HEK293 (cell line): ENCODE measurements around the gene SLC7A1.

Experiments used
- CTCF ChIA-PET: fragments of 350-600 bp; formaldehyde crosslinking; extraction: SDS; loops from one replicate; lab custom pipeline; 2021; ENCODE audit warnings: antibody characterized with exemption; lab: Yijun Ruan, JAX
- POLR2A ChIA-PET: fragments of 300-600 bp; formaldehyde crosslinking; extraction: SDS; loops from one replicate; lab custom pipeline; 2020; ENCODE audit warnings: antibody characterized with exemption, inconsistent platforms; lab: Yijun Ruan, JAX
- H3K27ac ChIP-seq: fragments of 200-500 bp; sonication (Bioruptor generic); 2 replicates; pipeline ENCODE4 v1.5.1; 2014; ENCODE audit warnings: low read depth, low read length, control low read depth, inconsistent platforms; ENCODE audit errors: extremely low read depth
- H3K36me3 ChIP-seq, 2 experiments: fragments of 200-500 bp in 1 of 2; sonication (Bioruptor generic) in 1 of 2; 1 replicate in 1 of 2; 2 replicates in 1 of 2; pipeline ENCODE4 v1.5.1; 2014 to 2017; ENCODE audit warnings: inconsistent platforms in 2 of 2, low read length in 2 of 2; ENCODE audit not compliant: control insufficient read depth in 2 of 2, insufficient read depth in 1 of 2
- H3K4me1 ChIP-seq: fragments of 200-500 bp; sonication (Bioruptor generic); 2 replicates; pipeline ENCODE4 v1.5.1; 2014; ENCODE audit warnings: mild to moderate bottlenecking, low read length, inconsistent platforms; ENCODE audit not compliant: control insufficient read depth, insufficient read depth
- H3K4me3 ChIP-seq: 2 replicates; pipeline ENCODE4 v1.5.1; 2011; ENCODE audit warnings: low read depth, mild to moderate bottlenecking, control low read depth, low read length, moderate library complexity
- H3K9me3 ChIP-seq: fragments of 200-500 bp; sonication (Bioruptor generic); 2 replicates; pipeline ENCODE4 v1.5.1; 2014; ENCODE audit warnings: low read depth, low read length, inconsistent platforms; ENCODE audit not compliant: control insufficient read depth, insufficient read depth
- MYNN ChIP-seq: fragments of 450-650 bp; formaldehyde crosslinking; IDR thresholded peaks from 2 replicates; pipeline ENCODE4 v1.5.1; 2016; ENCODE audit warnings: missing biosample characterization, missing genetic modification characterization, borderline replicate concordance
- OSR2 ChIP-seq: fragments of 450-650 bp; formaldehyde crosslinking; IDR thresholded peaks from 2 replicates; pipeline ENCODE4 v1.5.1; 2016; ENCODE audit warnings: missing biosample characterization, missing genetic modification characterization
- PBX3 ChIP-seq: sonication (generic); formaldehyde crosslinking; IDR thresholded peaks from 2 replicates; pipeline ENCODE4 v1.8.1; 2022; ENCODE audit warnings: mild to moderate bottlenecking, moderate library complexity, missing genetic modification reagents
- RBAK ChIP-seq: fragments of 450-650 bp; formaldehyde crosslinking; IDR thresholded peaks from 2 replicates; pipeline ENCODE4 v1.5.1; 2016; ENCODE audit warnings: missing biosample characterization, missing genetic modification characterization
- ZBTB10 ChIP-seq: fragments of 450-650 bp; formaldehyde crosslinking; IDR thresholded peaks from 2 replicates; pipeline ENCODE4 v1.5.1; 2016; ENCODE audit warnings: missing biosample characterization, missing genetic modification characterization
- ZBTB21 ChIP-seq: fragments of 450-650 bp; formaldehyde crosslinking; IDR thresholded peaks from 2 replicates; pipeline ENCODE4 v1.5.1; 2017; ENCODE audit warnings: missing biosample characterization, missing genetic modification characterization
- ZIC2 ChIP-seq: fragments of 450-650 bp; formaldehyde crosslinking; IDR thresholded peaks from 2 replicates; pipeline ENCODE4 v1.5.1; 2016; ENCODE audit warnings: missing biosample characterization, missing genetic modification characterization
- ZNF132 ChIP-seq: fragments of 450-650 bp; formaldehyde crosslinking; IDR thresholded peaks from 2 replicates; pipeline ENCODE4 v1.5.1; 2017; ENCODE audit warnings: missing biosample characterization, missing genetic modification characterization, borderline replicate concordance
- ZNF175 ChIP-seq: fragments of 450-650 bp; formaldehyde crosslinking; IDR thresholded peaks from 2 replicates; pipeline ENCODE4 v1.5.1; 2016; ENCODE audit warnings: missing biosample characterization, missing genetic modification characterization
- ZNF184 ChIP-seq: fragments of 450-650 bp; IDR thresholded peaks from 2 replicates; pipeline ENCODE4 v1.5.1; 2018; ENCODE audit warnings: missing biosample characterization, mild to moderate bottlenecking, missing genetic modification characterization
- ZNF2 ChIP-seq: fragments of 450-650 bp; formaldehyde crosslinking; IDR thresholded peaks from 2 replicates; pipeline ENCODE4 v1.5.1; 2016; ENCODE audit warnings: missing biosample characterization, missing genetic modification characterization
- ZNF26 ChIP-seq: fragments of 450-650 bp; formaldehyde crosslinking; IDR thresholded peaks from 2 replicates; pipeline ENCODE4 v1.5.1; 2016; ENCODE audit warnings: missing biosample characterization, missing genetic modification characterization
- ZNF266 ChIP-seq: fragments of 450-650 bp; formaldehyde crosslinking; IDR thresholded peaks from 2 replicates; pipeline ENCODE4 v1.5.1; 2016; ENCODE audit warnings: missing biosample characterization, missing genetic modification characterization, low read depth
- ZNF274 ChIP-seq, 2 experiments: fragments of 200-500 bp in 1 of 2; fragments of 450-650 bp in 1 of 2; sonication (Bioruptor generic) in 1 of 2; formaldehyde crosslinking in 1 of 2; IDR thresholded peaks; 2 replicates each; pipeline versions ENCODE4 v1.5.1 to v1.6.1; 2014 to 2016; ENCODE audit warnings: borderline replicate concordance in 1 of 2, inconsistent platforms in 1 of 2, low read length in 1 of 2, missing biosample characterization in 1 of 2, missing genetic modification characterization in 1 of 2
- ZNF350 ChIP-seq: fragments of 450-650 bp; formaldehyde crosslinking; IDR thresholded peaks from 2 replicates; pipeline ENCODE4 v1.5.0; 2017; ENCODE audit warnings: missing biosample characterization, mild to moderate bottlenecking, missing genetic modification characterization
- ZNF426 ChIP-seq: fragments of 450-650 bp; formaldehyde crosslinking; IDR thresholded peaks from 2 replicates; pipeline ENCODE4 v1.5.1; 2017; ENCODE audit warnings: missing biosample characterization, missing genetic modification characterization, mild to moderate bottlenecking, inconsistent platforms, moderate library complexity
- ZNF560 ChIP-seq: fragments of 450-650 bp; formaldehyde crosslinking; IDR thresholded peaks from 2 replicates; pipeline ENCODE4 v1.5.1; 2017; ENCODE audit warnings: missing biosample characterization, missing genetic modification characterization, borderline replicate concordance
- ZNF596 ChIP-seq: fragments of 450-650 bp; IDR thresholded peaks from 2 replicates; pipeline ENCODE4 v1.5.0; 2018; ENCODE audit warnings: missing biosample characterization, mild to moderate bottlenecking, missing genetic modification characterization, moderate library complexity
- ZNF664 ChIP-seq: fragments of 450-650 bp; formaldehyde crosslinking; IDR thresholded peaks from 2 replicates; pipeline ENCODE4 v1.5.1; 2016; ENCODE audit warnings: missing biosample characterization, missing genetic modification characterization
- ZNF701 ChIP-seq: fragments of 450-650 bp; formaldehyde crosslinking; IDR thresholded peaks from 2 replicates; pipeline ENCODE4 v1.5.1; 2016; ENCODE audit warnings: missing biosample characterization, missing genetic modification characterization
- ZNF707 ChIP-seq: fragments of 450-650 bp; formaldehyde crosslinking; IDR thresholded peaks from 2 replicates; pipeline ENCODE4 v1.5.1; 2016; ENCODE audit warnings: missing biosample characterization, missing genetic modification characterization
- ZNF768 ChIP-seq: fragments of 450-650 bp; formaldehyde crosslinking; IDR thresholded peaks from 2 replicates; pipeline ENCODE4 v1.5.1; 2018; ENCODE audit warnings: missing biosample characterization, mild to moderate bottlenecking, missing genetic modification characterization
- ZNF777 ChIP-seq: fragments of 450-650 bp; formaldehyde crosslinking; IDR thresholded peaks from 2 replicates; pipeline ENCODE4 v1.5.1; 2017; ENCODE audit warnings: missing biosample characterization, missing genetic modification characterization, borderline replicate concordance
- ZSCAN16 ChIP-seq: fragments of 450-650 bp; formaldehyde crosslinking; IDR thresholded peaks from 2 replicates; pipeline ENCODE4 v1.5.1; 2016; ENCODE audit warnings: missing biosample characterization, missing genetic modification characterization
- ZSCAN30 ChIP-seq: fragments of 450-650 bp; IDR thresholded peaks from 2 replicates; pipeline ENCODE4 v1.5.1; 2018; ENCODE audit warnings: missing biosample characterization, mild to moderate bottlenecking, missing genetic modification characterization, moderate library complexity
- TF ChIP-seq, protein P1 (sequence below): fragments of 450-650 bp; formaldehyde crosslinking; IDR thresholded peaks from 2 replicates; pipeline ENCODE4 v1.5.1; 2016; ENCODE audit warnings: missing biosample characterization, missing genetic modification characterization

SLC7A1 gene

DNA sequence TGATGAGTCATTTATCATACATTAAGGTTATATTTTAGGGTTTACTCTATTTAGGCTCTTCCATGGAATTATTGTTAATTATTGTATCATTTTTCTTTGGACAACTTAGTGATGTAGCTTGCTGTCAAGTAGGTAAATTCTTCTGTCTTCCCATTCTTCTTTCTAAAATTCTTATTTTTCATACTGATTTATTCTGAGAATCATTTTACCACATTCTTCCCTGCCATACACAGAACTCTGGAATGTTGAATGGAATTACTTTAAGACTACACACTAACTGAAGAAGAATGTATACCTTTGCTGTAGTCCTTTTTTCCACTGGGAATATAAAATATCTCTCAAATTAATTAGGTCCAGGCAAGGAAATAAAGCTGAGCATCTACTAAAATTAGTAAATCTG, 24.5 kb upstream of the SLC7A1 start (continued):
- TF ChIP-seq, protein P1, sequence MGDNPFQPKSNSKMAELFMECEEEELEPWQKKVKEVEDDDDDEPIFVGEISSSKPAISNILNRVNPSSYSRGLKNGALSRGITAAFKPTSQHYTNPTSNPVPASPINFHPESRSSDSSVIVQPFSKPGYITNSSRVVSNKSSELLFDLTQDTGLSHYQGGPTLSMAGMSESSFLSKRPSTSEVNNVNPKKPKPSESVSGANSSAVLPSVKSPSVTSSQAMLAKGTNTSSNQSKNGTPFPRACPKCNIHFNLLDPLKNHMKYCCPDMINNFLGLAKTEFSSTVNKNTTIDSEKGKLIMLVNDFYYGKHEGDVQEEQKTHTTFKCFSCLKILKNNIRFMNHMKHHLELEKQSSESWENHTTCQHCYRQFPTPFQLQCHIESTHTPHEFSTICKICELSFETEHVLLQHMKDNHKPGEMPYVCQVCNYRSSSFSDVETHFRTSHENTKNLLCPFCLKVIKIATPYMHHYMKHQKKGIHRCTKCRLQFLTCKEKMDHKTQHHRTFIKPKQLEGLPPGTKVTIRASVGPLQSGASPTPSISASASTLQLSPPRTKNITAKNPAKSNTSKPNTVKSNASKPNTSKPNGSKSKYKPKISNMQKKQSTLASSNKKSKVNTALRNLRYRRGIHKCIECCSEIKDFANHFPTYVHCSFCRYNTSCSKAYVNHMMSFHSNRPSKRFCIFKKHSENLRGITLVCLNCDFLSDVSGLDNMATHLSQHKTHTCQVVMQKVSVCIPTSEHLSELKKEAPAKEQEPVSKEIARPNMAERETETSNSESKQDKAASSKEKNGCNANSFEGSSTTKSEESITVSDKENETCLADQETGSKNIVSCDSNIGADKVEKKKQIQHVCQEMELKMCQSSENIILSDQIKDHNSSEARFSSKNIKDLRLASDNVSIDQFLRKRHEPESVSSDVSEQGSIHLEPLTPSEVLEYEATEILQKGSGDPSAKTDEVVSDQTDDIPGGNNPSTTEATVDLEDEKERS (tag by site-specific recombination) = no peak
- no peak for TF ChIP-seq ZNF274 (IDR thresholded peaks at IDR 0.05; ENCODE audit: low read length)
- TF ChIP-seq ZNF274 (tag by site-specific recombination; IDR thresholded peaks at IDR 0.05; ENCODE audit: borderline replicate concordance) = no peak
- TF ChIP-seq ZNF184 (tag by site-specific recombination) = no peak
- no peak for TF ChIP-seq ZNF426 (tag by site-specific recombination)
- no peak for TF ChIP-seq ZNF350 (tag by site-specific recombination)

DNA sequence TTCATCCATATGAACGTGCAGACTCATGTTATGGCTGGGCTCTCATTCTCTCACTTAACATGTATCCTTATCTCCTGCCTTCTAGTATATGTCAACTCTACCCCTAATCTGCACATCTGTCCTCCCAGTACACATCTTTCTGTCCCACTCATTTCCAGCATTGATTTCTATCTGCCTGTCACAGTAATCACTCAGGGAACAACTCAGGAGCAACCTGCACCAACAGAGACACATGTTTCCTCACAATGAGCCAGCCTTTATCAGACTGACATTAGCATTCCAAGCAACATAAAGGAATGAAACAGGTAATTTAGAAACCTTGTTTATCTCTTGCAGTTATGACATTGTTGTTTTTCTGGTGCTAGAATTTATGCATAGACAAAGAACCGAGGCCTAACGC, 17.6 kb upstream of the SLC7A1 start:
- POLR2A ChIA-PET = no interaction called here
- Histone ChIP-seq H3K27ac (no peak overlapping the region), H3K4me1 (no peaks in the 10 kb centered on the region)

DNA sequence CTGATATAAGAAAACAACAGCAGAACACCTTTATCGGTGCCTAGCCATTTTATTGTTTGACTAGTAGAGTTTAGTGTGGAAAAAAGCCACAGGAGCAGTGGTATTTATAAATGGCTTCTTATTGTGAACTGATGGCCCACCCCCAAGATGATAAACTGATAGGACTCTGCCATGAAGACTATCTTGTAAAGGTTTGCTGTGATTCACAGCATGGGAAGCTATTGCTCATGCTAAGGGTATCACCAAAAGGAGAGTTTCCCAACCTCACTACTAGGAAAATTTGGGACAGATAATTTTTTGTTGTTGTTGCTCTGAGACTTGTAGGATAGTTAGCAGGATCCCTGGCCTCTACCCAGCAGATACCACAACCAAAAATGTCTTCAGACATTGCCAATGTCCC, 12.0 kb upstream of the SLC7A1 start:
- H3K4me1 ChIP-seq = no peaks in the 10 kb centered on the region
- no peak overlapping the region for H3K4me3 ChIP-seq
- ChIA-PET POLR2A (no interaction called here), CTCF (no interaction called here)
- no peak overlapping the region for H3K27ac ChIP-seq
- TF ChIP-seq OSR2 (tag by site-specific recombination) (no peak), ZBTB10 (tag by site-specific recombination) (no peak), PBX3 (CRISPR knock-in tag) (no peak), ZNF560 (tag by site-specific recombination) (no peak), ZSCAN30 (tag by site-specific recombination) (no peak), ZNF175 (tag by site-specific recombination) (no peak), ZBTB21 (tag by site-specific recombination) (no peak), ZNF2 (tag by site-specific recombination) (no peak), ZNF664 (tag by site-specific recombination) (no peak), ZNF26 (no peak), ZNF596 (no peak), RBAK (tag by site-specific recombination) (no peak), ZNF266 (tag by site-specific recombination) (no peak), ZIC2 (tag by site-specific recombination) (no peak), ZSCAN16 (tag by site-specific recombination) (no peak), ZNF768 (tag by site-specific recombination) (no peak), MYNN (tag by site-specific recombination) (no peak), ZNF777 (tag by site-specific recombination) (no peak)
- no peaks in the 10 kb centered on the region for H3K9me3 ChIP-seq
- no peaks in the 10 kb centered on the region for H3K36me3 ChIP-seq

More for the DNA sequence above, 17.6 kb upstream of the SLC7A1 start:
- H3K36me3 ChIP-seq = no peaks in the 10 kb centered on the region
- CTCF ChIA-PET = no interaction called here
- H3K9me3 ChIP-seq = no peaks in the 10 kb centered on the region
- no peak overlapping the region for H3K4me3 ChIP-seq
- TF ChIP-seq ZNF707 (tag by site-specific recombination) = no peak
- no peak for TF ChIP-seq ZNF701
- TF ChIP-seq ZNF132 (tag by site-specific recombination) = no peak
